Fibroblast of pulmonary artery (primary cell): ENCODE data around the gene PTPN23.

Experiments
- DNase-seq: peaks from one replicate; pipeline ENCODE4 v3.0.0-alpha.2; 2010; ENCODE audit warnings: low read depth
- H3K4me3 ChIP-seq: replicated peaks from 2 replicates; pipeline ENCODE4 v1.5.1; 2011; ENCODE audit warnings: low read depth, mild to moderate bottlenecking, control low read depth, low read length, moderate library complexity
- CTCF ChIP-seq: IDR thresholded peaks from 2 replicates; pipeline ENCODE4 v1.5.1; 2011; ENCODE audit warnings: mild to moderate bottlenecking, control low read depth, low read length, inconsistent platforms; ENCODE audit errors: missing control alignments

PTPN23 gene

GRCh38 chr3:47420511-47421484 is 40.0 kb downstream of the PTPN23 start:
- peak; percentile 96 for TF ChIP-seq CTCF
- H3K4me3 ChIP-seq: no peak overlapping the region
- DNase-seq: peak; percentile 91

GRCh38 chr3:47421741-47422649 is 41.2 kb downstream of the PTPN23 start:
- no peak overlapping the region for H3K4me3 ChIP-seq
- peak; percentile 23 for DNase-seq
- peak; percentile 31 for TF ChIP-seq CTCF

GRCh38 chr3:47422743-47423142 is 41.9 kb downstream of the PTPN23 start:
- no peak for DNase-seq
- no peak for TF ChIP-seq CTCF
- H3K4me3 ChIP-seq: no peak overlapping the region

GRCh38 chr3:47423548-47424145 is 42.8 kb downstream of the PTPN23 start:
- no peak for DNase-seq
- H3K4me3 ChIP-seq: no peak overlapping the region
- no peak for TF ChIP-seq CTCF

- H3K4me3 ChIP-seq: no peak overlapping the region
- no peak for DNase-seq
- TF ChIP-seq CTCF: no peak
Measured at GRCh38 chr3:47424434-47425382, 43.9 kb downstream of the PTPN23 start.

- DNase-seq: no peak
- no peak overlapping the region for H3K4me3 ChIP-seq
- TF ChIP-seq CTCF: no peak
Measured at GRCh38 chr3:47425383-47425778, 44.6 kb downstream of the PTPN23 start.
